Mucosa of gallbladder (tissue), 1 donor: ENCODE measurements around the gene FGGY. TPM values are rescaled to one million over a fixed set of nuclear protein-coding genes. Genes with fewer than 3 reads are reported as not detected.
A peak's percentile ranks its signal among the peaks of the same experiment; 100 is the strongest.
"Not testable (repeated sequence)": the region's sequence is repeated elsewhere in the genome, so short reads cannot be mapped to it uniquely, and the experiment has no call there.

Source experiments
- DNase-seq: peaks from one replicate; pipeline ENCODE4 v3.0.0-alpha.2; 2020; ENCODE audit warnings: low spot score
- total RNA-seq: library from RNA; stranded (reverse); gene quantifications from one replicate; pipeline ENCODE4 v1.2.1, GENCODE V29; 2021
- donor health status: DM: no; HTN: no; CAD: no.

Gene FGGY
- total RNA-seq, 1 donor from 2014 or later: 36.4 TPM

- DNase-seq: no peak
Observed at GRCh38 chr1:59288046-59288445, 8.8 kb upstream of the FGGY start.

GRCh38 chr1:59289570-59289969 lies 7.3 kb upstream of the FGGY start:
- DNase-seq: no peak

DNA sequence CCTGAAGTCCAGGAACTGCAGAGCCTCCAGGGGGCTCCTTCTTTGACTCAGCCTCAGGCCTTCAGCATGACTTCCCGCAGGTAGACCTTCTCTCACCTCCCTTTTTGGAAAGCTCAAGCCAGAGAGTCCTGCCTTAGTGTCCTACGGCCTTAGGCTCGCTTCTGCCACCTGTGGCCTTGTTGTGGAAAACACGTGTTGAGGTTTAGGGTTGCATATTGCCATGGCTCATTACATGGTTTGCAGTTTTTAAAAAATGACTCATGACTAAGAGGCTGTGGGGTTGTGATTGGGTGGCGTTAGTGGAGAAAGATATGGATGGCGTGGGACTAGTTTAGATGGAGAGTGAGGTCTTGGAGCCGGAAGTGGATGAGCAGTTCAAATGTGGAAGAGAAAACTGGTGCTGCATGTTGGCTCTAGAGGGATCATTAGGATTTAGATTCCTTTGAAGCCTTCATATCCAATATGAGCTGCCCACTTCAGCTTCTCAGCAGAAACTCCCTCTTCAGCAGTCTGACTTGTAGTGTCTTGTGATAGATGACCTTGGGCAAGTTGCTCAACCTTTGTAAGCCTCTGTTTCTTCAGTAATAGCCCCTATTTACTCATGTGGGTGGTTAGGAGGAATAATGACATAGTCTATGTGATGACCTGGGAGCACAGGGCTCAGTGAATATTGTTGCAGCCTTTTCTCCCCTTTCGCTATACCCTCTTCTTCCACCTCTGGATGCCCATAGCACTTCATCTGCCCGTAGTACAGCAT lies 6.5 kb upstream of the FGGY start:
- DNase-seq: no peak

DNA sequence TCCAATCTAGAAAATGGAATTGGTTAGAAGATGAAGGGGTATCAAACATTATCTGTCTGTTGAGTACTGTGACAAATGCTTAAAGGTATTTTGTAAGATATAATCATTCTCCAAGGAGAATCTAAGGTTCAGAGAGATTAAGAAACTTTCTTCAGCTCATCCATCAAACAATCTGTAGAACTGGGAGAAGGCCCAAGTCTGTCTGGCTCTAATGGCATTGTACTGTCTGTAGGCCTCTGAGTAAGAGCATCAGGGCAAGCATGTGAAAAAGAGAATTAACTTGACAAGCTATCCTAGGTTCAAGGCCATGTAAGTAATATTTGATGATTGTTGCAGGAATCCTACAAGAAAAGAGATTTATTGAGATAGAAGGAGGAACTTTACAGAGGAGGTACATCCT lies 5.3 kb upstream of the FGGY start:
- DNase-seq: no peak

DNA sequence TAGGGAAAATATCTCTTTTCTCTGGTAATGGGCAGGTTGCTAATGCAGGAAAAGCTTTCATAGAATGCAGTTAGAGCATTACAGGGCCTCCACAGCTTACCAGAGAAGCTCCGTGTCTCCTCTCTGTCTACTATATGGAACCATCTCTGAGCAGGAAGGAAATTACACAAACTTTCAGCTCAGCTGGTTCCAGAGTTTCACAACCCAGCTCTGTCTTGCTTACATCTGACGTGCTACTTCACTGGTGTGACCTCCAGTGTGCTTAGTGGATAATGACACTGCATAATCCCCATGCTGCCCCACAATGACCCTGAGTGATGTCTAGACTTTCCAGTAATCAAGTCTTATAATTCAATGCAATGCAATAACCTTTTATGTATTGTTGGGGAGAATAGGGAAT lies 4.3 kb upstream of the FGGY start:
- DNase-seq: peak; percentile 51

DNA sequence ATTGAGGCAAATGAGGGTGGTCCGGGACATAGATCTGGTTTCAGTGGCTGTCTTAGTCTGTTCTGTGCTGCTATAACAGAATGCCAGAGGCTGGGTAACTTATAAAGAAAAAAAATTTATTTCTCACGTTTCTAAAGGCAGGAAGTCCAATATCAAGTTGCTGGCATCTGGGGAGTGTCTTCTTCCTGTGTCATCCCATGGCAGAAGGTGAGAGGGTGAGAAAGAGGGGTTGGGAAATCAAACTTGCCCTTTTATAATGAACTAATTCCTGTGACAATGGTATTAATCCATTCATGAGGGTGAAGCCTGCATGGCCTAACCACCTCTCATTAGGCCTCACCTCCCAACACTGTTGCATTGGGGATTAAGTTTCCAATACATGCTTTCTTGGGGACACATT lies 3.7 kb upstream of the FGGY start:
- no peak for DNase-seq

DNA sequence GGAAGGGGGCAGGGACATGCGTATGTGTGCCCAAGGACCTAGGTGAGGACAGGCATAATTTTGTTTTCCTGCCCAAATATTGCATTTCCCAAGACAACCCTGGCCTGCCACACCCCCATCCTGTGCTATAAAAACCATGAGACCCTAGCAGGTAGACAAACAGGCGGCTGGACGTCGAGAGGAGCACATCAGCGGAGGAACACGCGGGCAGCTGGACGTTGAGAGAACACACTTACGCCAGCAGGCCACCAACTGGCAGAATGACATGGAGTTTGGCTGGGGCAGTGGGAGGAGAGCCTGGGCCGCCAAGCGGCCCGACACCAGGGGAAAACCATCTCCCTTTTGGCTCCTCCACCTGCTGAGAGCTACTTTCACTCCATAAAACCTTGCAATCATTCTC lies 3.0 kb upstream of the FGGY start:
- no peak for DNase-seq

GRCh38 chr1:59294423-59294822 lies 2.5 kb upstream of the FGGY start:
- no peak for DNase-seq

DNA sequence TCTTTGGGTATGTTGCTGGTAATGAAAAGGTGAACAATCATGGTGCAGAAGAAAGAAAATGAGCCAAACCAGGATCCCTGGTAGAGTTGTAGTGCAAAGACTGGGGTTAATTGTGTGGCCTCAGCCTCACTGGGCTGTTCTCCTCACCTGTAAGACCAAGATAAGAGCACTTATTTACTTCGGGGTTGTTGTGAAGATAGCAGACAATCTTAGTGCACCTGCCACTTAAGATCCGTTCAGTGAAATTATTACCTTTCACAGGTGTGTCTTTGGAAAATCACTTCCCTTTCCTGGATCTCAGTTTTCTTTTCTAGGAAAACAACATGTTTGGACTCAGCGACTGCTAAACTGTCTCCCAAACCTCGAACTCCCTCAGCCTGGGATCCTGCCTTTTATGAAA lies 1.3 kb upstream of the FGGY start:
- DNase-seq: no peak

- DNase-seq: no peak
Observed at GRCh38 chr1:59298026-59298583, 1.2 kb downstream of the FGGY start.

DNA sequence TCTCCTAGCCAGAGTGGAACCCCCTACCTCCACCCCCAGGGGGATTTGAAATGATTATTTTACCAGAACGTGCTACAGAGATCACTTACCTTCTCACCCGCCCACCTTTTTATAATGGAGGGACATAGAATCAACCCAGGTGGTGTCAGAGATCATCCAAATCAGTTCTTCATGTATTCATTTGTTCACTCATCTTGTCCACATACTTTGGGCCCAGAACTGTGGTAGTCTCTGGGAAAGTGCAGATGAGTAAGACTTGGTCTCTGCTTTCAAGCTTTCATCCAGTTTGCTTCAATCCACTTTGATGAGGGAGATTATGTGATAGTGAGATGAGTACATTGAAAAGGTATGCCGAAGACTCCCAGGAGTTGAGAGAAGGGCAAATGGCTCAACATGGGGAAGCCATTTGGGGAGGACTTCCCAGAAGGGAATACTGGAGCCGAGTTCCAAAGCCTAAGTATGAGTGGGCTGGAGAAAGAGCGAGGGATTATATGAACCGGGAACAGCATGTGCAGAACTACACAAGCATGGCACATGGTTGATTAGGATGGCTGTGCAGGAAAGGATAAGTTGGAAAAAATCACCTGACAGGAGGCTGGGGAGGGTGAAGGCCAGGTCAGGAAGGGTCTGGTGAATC lies 1.9 kb downstream of the FGGY start:
- no peak for DNase-seq

- DNase-seq: not testable (repeated sequence)
Observed at GRCh38 chr1:59299670-59300069, 2.8 kb downstream of the FGGY start.

DNA sequence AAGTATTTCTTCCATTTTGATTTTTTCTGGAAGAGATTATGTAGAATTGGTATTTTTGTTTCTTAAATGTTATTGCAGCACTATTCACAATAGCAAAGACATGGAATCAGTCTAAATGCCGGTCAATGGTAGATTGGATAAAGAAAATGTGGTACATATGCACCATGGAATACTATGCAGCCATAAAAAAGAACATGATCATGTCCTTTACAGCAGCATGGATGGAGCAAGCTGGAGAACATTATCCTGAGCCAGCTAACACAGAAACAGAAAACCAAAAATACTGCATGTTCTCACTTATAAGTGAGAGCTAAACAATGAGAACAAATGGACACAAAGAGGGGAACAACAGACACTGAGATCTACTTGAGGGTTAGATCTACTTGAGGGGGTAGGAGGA lies 5.4 kb downstream of the FGGY start:
- no peak for DNase-seq

DNA sequence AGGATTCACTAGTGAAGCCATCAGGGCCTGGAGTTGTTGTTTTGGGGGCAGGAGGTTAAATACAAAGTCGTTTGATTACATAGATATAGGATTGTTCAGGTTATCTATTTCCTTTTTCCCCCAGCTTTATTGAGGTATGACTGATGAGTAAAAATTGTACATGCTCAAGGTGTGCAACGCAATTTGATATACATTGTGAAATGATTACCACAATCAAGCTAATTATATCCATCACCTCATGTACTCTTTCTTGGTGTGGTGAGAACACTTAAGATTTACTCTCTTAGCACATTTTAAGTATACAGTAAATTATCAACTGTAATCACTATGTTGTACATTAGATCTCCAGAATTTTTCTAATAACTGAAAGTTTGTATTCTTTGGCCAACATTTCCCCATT lies 6.0 kb downstream of the FGGY start:
- no peak for DNase-seq

DNA sequence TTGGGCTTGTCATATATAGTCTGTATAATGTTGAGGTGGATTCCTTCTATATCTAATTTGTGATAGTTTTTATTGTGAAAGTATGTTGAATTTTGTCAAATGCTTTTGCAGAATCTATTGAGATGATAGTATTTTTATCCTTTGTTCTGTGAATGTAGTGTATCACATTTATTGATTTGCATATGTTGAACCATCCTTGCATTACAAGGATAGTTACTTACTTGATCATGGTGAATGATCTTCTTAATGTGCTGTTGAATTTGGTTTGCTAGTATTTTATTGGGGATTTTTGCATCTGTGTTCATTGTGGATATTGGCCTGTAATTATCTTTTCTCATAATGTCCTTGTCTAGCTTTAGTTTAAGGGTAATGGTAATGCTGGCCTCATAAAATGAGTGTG lies 8.3 kb downstream of the FGGY start:
- DNase-seq: no peak

DNA sequence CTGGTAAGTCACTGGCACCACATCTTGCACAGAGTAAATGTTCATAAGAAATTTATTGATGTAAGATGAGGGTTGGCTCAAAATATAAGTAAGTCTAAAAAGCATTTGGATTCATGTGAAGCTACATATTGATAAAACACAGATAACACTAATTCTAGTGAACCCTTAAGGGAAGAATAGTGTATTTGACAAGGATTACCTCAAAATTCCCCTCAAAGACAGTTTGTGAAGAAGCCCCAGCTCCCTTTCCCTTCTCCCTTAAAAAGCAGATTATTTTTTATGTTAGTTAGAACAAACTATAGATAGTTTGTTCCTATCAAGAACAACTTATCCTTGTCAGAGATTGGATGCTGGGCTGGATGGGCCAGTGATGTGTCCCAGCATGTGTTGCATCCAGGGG lies 10.7 kb downstream of the FGGY start:
- no peak for DNase-seq

GRCh38 chr1:59308839-59309238 lies 11.9 kb downstream of the FGGY start:
- DNase-seq: no peak

DNA sequence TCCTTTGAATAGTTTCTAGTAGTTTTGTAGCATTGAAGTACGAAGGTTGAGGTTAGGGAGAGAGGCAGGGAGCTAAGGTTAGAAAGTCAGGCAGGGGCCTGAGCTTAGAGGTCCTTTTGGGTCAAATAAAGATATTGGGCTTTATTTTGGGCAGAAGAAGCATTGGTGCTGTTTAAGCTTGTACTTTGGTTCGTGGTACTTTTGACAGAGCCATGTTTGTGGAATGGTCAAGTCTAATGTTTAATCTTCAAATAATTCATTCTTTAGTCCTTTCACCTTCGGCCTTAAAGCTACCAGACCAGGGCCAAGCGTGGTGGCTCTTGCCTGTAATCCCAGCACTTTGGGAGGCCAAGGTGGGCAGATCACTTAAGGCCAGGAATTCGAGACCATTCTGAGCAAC lies 12.5 kb downstream of the FGGY start:
- no peak for DNase-seq

- DNase-seq: no peak
Observed at GRCh38 chr1:59309795-59310548, 13.1 kb downstream of the FGGY start.

GRCh38 chr1:59310549-59311250 lies 13.8 kb downstream of the FGGY start:
- no peak for DNase-seq

GRCh38 chr1:59314776-59315528 lies 18.1 kb downstream of the FGGY start:
- DNase-seq: no peak
